MM.1S (cell line): ENCODE data around the gene PRPS1.

Experiments used
- DNase-seq: peaks from one replicate; pipeline ENCODE4 v3.0.0-alpha.2; 2015
- H2AFZ ChIP-seq: fragments of 300-600 bp; sonication (generic); 2 replicates; pipeline ENCODE4 v1.6.0; 2016; ENCODE audit warnings: antibody characterized with exemption, low read length
- H3F3A ChIP-seq: fragments of 300-600 bp; sonication (generic); 2 replicates; pipeline ENCODE4 v1.6.1; 2016; ENCODE audit warnings: mild to moderate bottlenecking, antibody characterized with exemption, low read length, moderate library complexity, mixed read lengths; ENCODE audit not compliant: insufficient read depth
- H3K27ac ChIP-seq: fragments of 300-600 bp; sonication (generic); 2 replicates; pipeline ENCODE4 v1.5.1; 2016; ENCODE audit warnings: mild to moderate bottlenecking, low read length
- H3K27me3 ChIP-seq: fragments of 300-600 bp; sonication (generic); replicated peaks from 2 replicates; pipeline ENCODE4 v1.6.0; 2016; ENCODE audit warnings: low read length; ENCODE audit not compliant: insufficient read depth
- H3K36me3 ChIP-seq: fragments of 300-600 bp; sonication (generic); replicated peaks from 2 replicates; pipeline ENCODE4 v1.6.1; 2016; ENCODE audit warnings: mild to moderate bottlenecking, low read length, mixed read lengths; ENCODE audit not compliant: insufficient read depth
- H3K4me1 ChIP-seq: fragments of 300-600 bp; sonication (generic); 2 replicates; pipeline ENCODE4 v1.6.1; 2016; ENCODE audit warnings: low read length, mixed read lengths
- H3K4me2 ChIP-seq: fragments of 300-600 bp; sonication (generic); 2 replicates; pipeline ENCODE4 v1.6.0; 2016; ENCODE audit warnings: low read depth, low read length
- H3K4me3 ChIP-seq: fragments of 300-600 bp; sonication (generic); 2 replicates; pipeline ENCODE4 v1.5.1; 2016; ENCODE audit warnings: low read length, mixed read lengths
- H3K79me2 ChIP-seq: fragments of 300-600 bp; sonication (generic); 2 replicates; pipeline ENCODE4 v1.6.1; 2016; ENCODE audit warnings: mixed run types, low read length, mixed read lengths
- H3K9ac ChIP-seq: fragments of 300-600 bp; sonication (generic); 2 replicates; pipeline ENCODE4 v1.6.1; 2016; ENCODE audit warnings: low read length, mixed read lengths
- H3K9me2 ChIP-seq: fragments of 300-600 bp; sonication (generic); replicated peaks from 2 replicates; pipeline ENCODE4 v1.6.1; 2016; ENCODE audit warnings: mild to moderate bottlenecking, low read length, mixed read lengths; ENCODE audit not compliant: insufficient read depth
- H3K9me3 ChIP-seq: fragments of 300-600 bp; sonication (generic); replicated peaks from 2 replicates; pipeline ENCODE4 v1.6.1; 2016; ENCODE audit warnings: mild to moderate bottlenecking, low read length, mixed read lengths; ENCODE audit not compliant: insufficient read depth
- H4K20me1 ChIP-seq: fragments of 300-600 bp; sonication (generic); 2 replicates; pipeline ENCODE4 v1.6.1; 2016; ENCODE audit warnings: mild to moderate bottlenecking, low read length, moderate library complexity, mixed read lengths; ENCODE audit not compliant: insufficient read depth
- CTCF ChIP-seq: fragments of 300-600 bp; sonication (generic); IDR thresholded peaks from 2 replicates; pipeline ENCODE4 v1.5.1; 2016; ENCODE audit warnings: antibody characterized with exemption, low read length, mixed read lengths
- EZH2 ChIP-seq: fragments of 300-600 bp; sonication (generic); optimal IDR thresholded peaks from 2 replicates; pipeline ENCODE3; 2017; ENCODE audit warnings: low read depth, mild to moderate bottlenecking, antibody characterized with exemption, low read length, mixed read lengths
- EZH2phosphoT487 ChIP-seq: fragments of 300-600 bp; sonication (generic); IDR thresholded peaks from 2 replicates; pipeline ENCODE4 v1.6.1; 2018; ENCODE audit warnings: antibody characterized with exemption, low read length

PRPS1 gene

GRCh38 chrX:107627838-107628661 is at the start of gene PRPS1:
Gene PRPS1 (plus strand): TSS chrX:107628510. CDS start chrX:107628629, 119 bp downstream.
- DNase-seq, result peak; percentile 94
- Histone ChIP-seq H3K36me3 (no peaks in the 10 kb centered on the region), H3K4me3 (peak within 1 kb of the TSS; percentile 76), H3K79me2 (peaks cover 46% of the 10 kb centered on the region), H3K27ac (peak within 1 kb of the TSS; percentile 64; the same call in 1 of the 2 replicates), H3K27me3 (no peaks in the 10 kb centered on the region), H3F3A (no peaks in the 10 kb centered on the region), H3K9me3 (no peaks in the 10 kb centered on the region), H4K20me1 (0 out of 2 replicates have a peak, but pooled peaks cover 4% of the 10 kb centered on the region), H3K4me1 (no peaks in the 10 kb centered on the region), H3K4me2 (peak within 1 kb of the TSS; percentile 48), H3K9ac (peak within 1 kb of the TSS; percentile 79), H2AFZ (peak within 1 kb of the TSS; percentile 37), H3K9me2 (no peaks in the 10 kb centered on the region)
- no peak for TF ChIP-seq CTCF
- no peak for TF ChIP-seq EZH2phosphoT487
- TF ChIP-seq EZH2, result no peak

GRCh38 chrX:107579956-107580355 is 48.4 kb upstream of the PRPS1 start:
- no peak overlapping the region for H3K9ac ChIP-seq
- H3K36me3 ChIP-seq, result no peaks in the 10 kb centered on the region
- H3K9me3 ChIP-seq, result no peaks in the 10 kb centered on the region
- H2AFZ ChIP-seq, result no peak overlapping the region
- TF ChIP-seq EZH2, result no peak
- no peak for TF ChIP-seq EZH2phosphoT487
- TF ChIP-seq CTCF, result no peak
- no peaks in the 10 kb centered on the region for H3K79me2 ChIP-seq
- no peaks in the 10 kb centered on the region for H3K4me1 ChIP-seq
- H3K9me2 ChIP-seq, result no peaks in the 10 kb centered on the region
- H3F3A ChIP-seq, result no peaks in the 10 kb centered on the region
- H3K4me3 ChIP-seq, result no peak overlapping the region
- H3K27ac ChIP-seq, result no peak overlapping the region
- no peak for DNase-seq
- no peaks in the 10 kb centered on the region for H4K20me1 ChIP-seq
- H3K27me3 ChIP-seq, result no peaks in the 10 kb centered on the region
- no peak overlapping the region for H3K4me2 ChIP-seq

GRCh38 chrX:107581923-107582322 is 46.4 kb upstream of the PRPS1 start:
- no peak overlapping the region for H2AFZ ChIP-seq
- H3F3A ChIP-seq, result no peaks in the 10 kb centered on the region
- H3K4me2 ChIP-seq, result no peak overlapping the region
- H3K9me3 ChIP-seq, result no peaks in the 10 kb centered on the region
- H3K4me1 ChIP-seq, result no peaks in the 10 kb centered on the region
- H3K79me2 ChIP-seq, result no peaks in the 10 kb centered on the region
- no peaks in the 10 kb centered on the region for H3K36me3 ChIP-seq
- no peaks in the 10 kb centered on the region for H3K27me3 ChIP-seq
- H3K9ac ChIP-seq, result no peak overlapping the region
- H3K27ac ChIP-seq, result no peak overlapping the region
- DNase-seq, result no peak
- no peak overlapping the region for H3K4me3 ChIP-seq
- no peaks in the 10 kb centered on the region for H3K9me2 ChIP-seq
- TF ChIP-seq EZH2, result no peak
- no peak for TF ChIP-seq EZH2phosphoT487
- H4K20me1 ChIP-seq, result no peaks in the 10 kb centered on the region

- no peaks in the 10 kb centered on the region for H3F3A ChIP-seq
- no peaks in the 10 kb centered on the region for H3K36me3 ChIP-seq
- H3K4me3 ChIP-seq, result no peak overlapping the region
- no peak overlapping the region for H3K27ac ChIP-seq
- no peak overlapping the region for H2AFZ ChIP-seq
- TF ChIP-seq EZH2 (no peak), CTCF (no peak), EZH2phosphoT487 (no peak)
- no peaks in the 10 kb centered on the region for H3K9me2 ChIP-seq
- H3K9ac ChIP-seq, result no peak overlapping the region
- no peaks in the 10 kb centered on the region for H4K20me1 ChIP-seq
- no peaks in the 10 kb centered on the region for H3K79me2 ChIP-seq
- no peak overlapping the region for H3K4me2 ChIP-seq
- H3K9me3 ChIP-seq, result no peaks in the 10 kb centered on the region
- H3K4me1 ChIP-seq, result no peaks in the 10 kb centered on the region
- no peak for DNase-seq
- H3K27me3 ChIP-seq, result no peaks in the 10 kb centered on the region
Observed at GRCh38 chrX:107589243-107589642, 39.1 kb upstream of the PRPS1 start.
